ENCODE data around the gene CHST11.
A peak's percentile ranks its signal among the peaks of the same experiment; 100 is the strongest.

The CHST11 gene

DNA sequence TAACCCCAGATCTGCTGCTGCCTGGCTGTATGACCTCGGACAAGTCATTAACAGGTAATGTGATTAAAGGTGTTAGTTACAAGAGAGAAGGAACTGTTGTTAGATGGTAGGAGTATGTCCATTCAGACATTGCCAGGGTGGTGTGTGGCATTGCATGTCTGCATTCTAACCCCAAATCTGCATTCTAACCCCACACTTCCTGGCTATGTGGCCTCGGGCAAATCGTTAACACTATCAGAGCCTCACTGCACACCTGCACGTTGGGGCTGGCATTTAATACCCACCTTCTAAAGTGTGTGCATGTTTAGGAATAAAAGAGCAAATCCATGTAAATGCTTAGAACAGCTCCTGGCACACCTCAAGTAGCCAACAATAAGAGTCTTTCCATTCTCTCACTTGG, 46.4 kb downstream of the CHST11 start:
- no peak for DNase-seq (ENCODE audit: low spot score)

DNA sequence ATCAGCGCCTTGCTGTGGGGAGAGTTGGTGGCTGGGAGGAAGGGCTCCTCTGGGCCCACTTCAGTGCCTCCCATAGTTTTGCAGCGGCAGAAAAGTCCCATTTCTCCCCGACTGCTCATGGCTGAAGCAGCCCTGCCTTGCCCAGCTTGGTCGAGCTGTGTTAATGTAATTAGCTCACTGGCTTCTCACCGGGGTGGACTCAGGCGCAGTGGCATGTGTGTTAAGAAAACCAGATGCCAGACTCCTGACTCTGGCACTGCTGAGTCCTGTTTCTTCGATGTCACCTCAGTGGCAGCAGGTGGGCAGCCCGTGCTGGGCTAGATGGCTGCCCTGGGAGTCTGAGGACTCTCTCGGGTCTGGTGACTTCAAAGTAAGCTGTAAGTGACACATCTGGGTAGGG, 47.4 kb downstream of the CHST11 start:
- no peak for DNase-seq (ENCODE audit: low spot score)

DNA sequence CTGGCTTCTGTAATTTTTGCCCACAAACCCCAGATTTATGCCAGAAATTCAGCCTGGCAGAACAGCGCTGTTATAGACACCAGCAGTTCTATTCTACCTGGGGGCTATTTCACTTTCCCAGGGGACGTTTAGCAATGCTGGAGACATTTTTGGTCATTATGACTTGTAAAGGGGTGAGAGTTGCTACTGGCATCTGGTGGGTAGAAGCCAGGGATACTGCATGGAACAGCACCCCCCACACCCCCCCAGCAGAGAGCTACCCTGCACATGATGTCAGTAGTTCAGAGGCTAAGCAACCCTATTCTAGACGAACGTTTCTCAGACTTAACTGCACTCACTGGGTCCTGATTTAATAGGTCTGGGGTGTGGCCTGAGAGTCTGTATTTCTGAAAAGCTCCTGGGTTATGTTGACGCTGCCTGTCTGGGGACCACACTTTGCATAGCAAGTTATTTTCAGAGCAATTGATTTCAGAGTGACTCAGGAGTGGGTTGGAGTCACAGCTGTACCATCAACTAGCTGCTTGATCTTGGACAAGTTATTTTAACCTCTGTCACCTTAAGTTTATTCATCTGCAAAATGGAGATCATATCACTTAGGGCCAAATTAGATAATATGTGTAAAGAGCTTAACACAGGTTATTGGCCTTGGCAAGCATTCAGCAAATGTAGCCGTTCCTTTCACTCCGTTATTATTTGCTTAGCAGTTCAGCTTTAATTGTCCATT, 48.5 kb downstream of the CHST11 start:
- DNase-seq (ENCODE audit: low spot score) = no peak

DNA sequence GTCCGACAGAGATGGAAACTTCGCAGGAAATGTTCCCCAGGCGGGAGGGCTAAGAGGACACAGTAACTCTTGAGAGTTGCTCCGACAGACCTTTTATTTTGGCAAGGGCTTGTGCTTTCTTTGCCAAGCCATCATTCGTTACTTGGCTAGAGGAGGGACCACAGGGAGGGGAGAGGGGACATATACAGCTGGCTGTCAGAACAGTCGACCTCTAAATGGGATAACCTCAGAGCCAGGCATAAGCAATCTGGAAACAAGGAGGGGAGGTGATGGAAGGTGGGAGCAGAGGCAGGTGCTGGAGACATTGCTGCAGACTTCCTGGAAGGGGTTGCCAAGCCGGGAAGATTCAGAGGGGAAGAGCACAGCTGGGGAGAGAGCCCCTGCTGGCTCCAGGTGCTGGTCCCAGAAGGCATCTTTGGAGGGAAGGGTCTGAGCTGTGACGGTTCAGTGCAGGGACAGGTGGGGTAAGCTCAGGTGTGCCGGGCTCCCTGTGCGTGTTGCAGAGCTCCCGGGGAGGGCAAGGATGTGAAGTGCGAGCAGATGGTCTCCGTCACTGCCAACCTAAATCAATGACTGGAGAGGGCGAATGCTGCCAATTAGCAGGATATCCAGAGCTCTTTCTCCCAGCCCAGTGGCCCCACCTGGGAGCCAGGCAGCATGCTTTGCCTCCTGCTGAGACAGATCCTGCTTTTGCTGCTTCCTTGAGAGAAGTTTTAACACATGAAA, 50.1 kb downstream of the CHST11 start:
- no peak for DNase-seq (ENCODE audit: low spot score)

DNA sequence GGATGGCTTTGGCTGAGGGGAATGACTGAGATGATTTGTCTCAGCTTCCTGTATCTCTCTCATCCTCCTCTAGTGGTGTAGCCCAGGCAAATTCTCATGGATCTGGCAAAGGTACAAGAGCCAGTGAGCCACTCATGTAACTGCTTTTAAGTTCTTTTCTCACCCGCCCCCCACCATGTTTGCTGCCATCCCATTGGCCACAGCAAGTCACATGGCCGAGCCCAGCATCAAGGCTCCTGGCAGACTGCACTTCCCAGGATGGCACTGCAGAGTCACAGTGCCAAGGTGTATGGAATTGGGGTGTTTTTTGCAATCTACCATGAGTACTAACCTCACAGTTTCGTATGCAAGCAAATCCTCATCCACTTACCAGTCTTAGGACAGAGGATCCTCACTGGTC, 50.9 kb downstream of the CHST11 start:
- DNase-seq (ENCODE audit: low spot score) = no peak

DNA sequence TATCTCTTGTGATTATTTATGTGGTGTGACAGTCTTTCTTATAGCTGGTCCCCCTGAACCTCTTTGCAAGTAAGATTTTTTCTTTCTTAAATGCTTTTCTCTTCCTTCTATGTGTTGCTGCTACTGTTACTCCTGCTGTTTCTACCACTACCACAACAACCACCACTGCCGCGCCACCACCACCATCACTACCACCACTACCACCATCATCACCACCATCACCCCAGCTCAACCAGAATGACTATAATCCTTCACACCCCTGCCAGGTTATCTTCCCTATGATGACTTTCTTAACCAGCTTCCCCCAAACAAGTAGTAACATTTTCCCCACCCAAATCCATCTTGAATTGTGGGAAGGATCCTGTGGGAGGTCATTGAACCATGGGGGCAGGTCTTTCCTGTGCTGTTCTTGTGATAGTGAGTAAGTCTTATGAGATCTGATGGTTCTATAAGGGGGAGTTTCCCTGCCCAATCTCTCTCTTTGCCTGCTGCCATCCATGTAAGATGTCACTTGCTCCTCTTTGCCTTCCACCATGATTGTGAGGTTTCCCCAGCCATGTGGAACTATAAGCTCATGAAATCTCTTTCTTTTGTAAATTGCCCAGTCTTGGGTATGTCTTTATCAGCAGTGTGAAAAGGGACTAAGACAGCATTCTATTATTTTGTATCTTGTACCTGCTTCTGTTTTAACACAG, 52.2 kb downstream of the CHST11 start:
- no peak for DNase-seq (ENCODE audit: low spot score)

DNA sequence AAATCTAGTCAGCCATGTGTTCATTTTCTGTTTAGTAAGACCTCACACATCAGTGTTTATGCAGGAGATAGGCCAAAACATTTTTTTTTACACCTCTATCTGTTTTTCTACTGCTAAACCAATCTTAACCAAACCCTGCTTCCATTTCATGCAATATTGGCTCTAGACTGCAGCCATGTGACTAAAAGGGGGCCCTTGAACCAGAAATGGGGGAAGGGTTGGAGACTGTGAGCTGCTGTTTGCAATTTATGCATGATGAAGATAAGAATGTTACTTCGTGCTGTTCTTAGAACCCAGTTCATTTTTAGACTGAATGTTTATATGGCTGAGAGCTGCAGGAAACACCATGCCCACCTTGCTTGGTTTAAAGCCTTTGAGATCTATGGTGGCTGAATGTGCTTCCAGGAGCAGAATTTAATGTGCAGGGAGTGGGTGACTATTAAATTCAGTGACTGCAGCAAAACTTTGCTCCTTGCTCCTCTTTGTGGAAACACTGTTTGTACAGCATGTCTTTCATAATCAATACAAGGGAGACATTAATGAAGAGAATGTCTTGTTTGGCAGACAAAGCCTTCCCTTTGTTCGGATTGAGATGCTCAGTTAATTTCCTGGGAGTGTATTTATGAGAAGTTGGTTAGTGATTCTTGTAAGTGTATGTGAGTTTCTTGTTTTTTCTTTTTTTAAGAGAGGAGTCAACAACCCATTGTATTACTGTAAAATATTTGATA, 53.6 kb downstream of the CHST11 start:
- peak; percentile 95 for DNase-seq (ENCODE audit: low spot score)

DNA sequence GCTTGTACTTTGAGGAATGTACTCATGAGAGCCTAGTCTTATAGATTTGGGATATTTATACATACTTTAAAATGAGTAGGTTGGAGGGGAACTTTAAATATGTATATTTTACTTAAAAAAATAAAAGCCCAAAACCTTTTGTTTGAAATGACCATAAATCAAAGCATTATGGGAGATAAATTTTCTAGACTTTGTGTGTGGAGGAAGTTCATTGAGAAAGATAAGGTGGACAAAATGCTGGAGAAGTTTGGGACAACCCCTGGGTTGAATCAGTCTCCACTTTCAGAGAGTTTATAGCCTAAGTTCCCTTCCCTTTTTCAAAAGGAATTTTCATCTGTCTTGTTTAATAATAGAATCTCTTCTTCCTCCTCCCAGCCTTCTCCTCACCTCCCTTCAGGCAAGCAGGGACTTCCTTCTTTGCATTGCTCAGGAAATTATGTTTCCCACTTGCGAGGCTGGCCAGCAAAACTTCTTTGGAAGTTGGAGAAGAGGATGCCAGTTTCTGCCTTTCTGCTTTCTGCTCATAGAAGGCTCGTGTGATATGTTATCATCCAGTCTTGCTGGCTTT, 54.2 kb downstream of the CHST11 start:
- no peak for DNase-seq (ENCODE audit: low spot score)

DNA sequence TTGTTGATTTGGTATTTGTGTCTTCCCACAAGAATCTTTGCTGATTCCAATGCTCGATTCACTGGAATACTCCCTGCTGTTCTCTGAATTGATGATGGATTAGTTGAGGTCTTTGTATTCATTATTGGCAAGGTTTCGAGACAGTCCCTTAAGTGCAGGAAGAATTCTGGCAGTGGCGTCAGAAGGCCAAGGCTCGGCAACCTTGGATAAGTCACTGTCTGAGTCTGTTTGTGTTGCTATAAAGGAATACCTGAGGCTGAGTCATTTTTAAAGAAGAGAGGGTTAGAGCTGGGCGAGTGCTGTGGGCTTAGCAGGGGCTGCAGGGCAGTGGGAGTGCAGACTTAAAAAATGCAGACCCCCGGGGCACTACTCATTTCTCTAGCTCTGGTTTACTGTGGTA, 56.9 kb downstream of the CHST11 start:
- no peak for DNase-seq (ENCODE audit: low spot score)

DNA sequence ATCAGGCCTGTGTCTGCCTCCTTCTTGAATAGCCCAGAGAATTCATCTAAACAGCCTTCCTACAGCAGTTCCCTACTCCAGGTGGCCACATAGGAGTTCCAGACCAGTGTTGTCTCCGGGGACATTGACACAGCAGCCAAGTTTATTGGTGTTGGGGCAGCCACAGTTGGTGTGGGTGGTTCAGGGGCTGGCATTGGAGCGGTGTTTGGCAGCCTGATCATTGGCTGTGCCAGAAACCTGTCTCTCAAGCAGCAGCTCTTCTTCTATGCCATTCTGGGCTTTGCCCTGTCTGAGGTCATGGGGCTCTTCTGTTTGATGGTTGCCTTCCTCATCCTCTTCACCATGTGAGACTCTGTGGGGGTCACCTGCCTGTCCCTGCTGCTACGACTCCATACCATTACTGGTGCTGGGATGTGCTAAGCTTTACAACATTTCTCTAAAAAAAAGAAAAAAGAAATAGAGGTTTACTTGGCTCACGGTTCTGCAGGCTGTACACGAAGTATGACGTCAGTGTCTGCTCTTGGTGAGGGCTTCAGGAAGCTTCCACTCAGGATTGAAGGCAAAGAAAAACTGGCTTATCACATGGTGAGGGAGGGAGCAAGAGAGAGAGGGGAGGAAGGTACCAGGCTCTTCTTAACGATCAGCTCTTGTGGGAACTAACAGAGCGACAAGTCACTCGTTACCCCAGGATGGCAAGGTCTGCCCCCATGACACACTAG, 57.5 kb downstream of the CHST11 start:
- DNase-seq (ENCODE audit: low spot score) = no peak

DNA sequence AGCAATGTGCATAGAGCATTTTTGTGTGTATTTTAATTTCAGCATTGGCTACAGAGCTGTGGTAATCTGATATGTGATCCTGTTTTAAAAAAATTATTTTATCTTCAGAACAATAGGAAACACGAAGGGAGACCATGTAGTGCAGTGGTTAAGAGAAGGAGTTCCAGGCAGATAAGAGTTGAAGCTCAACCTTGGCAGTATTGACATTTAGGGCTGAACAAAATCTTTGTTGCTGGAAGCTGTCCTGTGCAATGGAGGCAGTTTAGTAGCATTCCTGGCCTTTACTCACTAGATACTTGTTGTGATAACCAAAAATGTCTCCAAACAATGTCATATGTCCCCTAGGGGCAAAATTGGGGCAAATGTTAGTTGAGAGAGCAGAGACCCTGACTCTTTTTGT, 59.2 kb downstream of the CHST11 start:
- no peak for DNase-seq (ENCODE audit: low spot score)

DNA sequence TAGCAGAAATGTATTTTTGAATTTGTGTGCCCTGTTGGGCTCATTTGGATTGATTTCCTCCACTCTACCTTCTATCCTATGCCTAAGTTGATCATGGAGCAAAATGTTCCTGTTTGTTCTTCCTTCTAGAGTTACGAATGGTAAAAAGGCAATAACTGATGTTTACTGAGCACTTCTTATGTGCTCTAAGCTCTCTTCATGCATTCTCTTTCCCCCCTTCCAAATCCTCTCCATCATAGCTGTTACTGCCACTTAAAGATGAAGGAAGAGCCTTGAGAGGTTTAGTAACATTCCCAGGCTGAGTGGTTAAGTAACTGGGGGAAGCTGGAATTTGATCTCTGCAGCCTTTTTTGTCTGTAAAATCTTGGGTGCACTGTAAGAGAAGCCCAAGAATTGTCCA, 60.1 kb downstream of the CHST11 start:
- DNase-seq (ENCODE audit: low spot score) = no peak

DNA sequence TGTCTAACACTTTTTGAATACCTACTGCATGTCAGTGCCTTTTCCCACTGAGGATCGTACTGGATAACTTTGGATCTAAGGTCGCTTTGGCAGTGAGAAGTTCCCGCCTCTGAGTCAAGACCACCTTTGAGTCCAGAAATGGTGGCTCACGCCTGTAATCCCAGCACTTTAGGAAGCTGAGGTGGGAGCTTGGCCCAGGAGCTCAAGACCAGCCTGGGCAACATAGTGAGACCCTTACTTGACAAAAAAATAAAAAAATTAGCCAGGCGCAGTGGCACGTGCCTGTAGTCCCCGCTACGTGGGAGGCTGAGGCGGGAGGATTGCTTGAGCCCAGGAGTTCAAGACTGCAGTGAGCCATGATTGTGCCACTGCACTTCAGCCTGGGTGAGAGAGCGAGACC, 61.1 kb downstream of the CHST11 start:
- no peak for DNase-seq (ENCODE audit: low spot score)

DNA sequence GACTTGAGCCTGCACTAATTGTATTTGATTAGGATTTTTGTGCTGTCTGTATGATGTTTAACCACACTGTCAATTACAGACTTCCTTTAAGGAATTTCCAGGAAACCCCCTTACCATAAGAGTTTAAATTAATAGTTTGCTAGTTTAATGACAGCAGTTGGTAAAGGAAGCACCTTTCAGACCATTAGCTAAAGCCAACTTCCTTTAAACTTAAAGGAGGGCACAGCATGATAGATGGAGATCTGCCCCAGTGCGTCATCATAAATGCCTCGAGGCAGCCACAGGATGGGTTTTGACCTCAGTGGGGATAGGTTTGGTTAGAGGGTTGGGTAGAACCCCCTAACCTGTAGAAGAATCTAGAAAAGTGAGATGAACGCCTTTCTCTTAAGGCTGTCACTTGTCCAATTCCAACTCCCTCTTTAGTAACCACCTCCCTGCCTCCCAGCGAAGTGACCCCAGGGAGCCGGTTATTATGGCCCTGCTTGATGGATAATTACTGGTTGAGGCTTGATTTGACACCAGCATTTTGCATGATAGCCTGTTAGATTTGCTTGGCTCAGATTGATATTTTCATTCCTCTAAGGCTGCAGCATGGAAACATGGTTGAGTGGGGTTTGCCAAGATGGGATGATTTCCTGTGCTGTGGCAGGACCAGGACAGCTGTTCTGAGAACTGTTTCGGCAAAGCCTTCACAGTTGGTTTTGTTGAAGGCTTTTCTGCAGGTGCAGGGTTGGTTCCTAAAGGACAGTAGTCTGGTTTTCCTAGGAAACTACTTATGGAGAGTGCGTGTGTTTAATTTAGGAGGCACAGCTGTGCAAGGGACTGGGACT, 62.7 kb downstream of the CHST11 start:
- no peak for DNase-seq (ENCODE audit: low spot score)

DNA sequence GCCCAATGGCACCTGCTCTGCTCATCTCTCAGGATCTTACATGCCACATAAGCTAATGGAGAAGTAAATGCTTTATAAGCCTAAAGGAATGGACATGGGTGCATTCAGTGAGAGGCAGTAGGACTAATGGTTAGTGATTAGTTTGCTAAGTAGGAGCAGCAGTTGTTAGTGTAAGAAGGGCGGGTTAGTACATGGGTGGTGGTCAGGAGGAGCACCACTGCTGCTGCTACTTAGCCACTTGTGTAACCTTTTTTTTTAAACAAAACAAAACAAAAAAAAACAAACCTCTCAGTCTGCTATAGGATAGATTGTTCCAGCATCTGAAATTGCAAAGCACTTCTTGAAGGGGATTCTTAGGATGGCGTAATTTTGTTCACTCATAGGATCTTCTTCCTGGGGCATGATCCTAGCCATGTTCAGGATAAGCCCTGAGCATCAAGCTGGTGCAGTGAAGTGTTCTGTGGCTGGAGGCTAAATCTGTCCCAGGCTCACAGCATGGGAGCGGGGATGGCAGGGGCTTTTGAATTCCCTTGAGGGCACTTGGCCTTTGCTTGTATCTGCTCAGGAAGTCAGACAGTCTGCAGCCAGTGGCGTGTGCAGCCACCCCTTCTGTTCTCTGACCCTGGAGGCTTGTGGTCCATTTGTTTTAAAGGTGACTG, 63.6 kb downstream of the CHST11 start:
- no peak for DNase-seq (ENCODE audit: low spot score)

DNA sequence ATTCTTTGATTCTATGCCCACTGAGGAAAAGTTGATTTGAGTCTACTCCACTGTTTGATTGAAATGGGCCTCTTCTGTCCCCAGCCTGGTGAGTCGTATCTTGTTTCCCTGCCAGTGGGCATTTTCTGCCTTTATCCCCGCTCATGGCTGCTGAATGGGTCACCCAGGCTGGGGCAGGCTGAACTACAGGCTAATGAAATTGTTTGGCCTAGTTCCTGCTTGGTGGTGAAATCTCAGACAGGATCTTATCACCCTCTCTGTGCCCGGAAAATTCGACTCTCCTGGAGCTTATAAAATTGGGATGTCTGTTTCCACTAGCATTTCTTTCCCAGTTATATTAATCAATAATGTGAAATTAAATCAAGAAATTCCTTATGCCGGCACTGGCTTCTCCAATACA, 65.0 kb downstream of the CHST11 start:
- no peak for DNase-seq (ENCODE audit: low spot score)

DNA sequence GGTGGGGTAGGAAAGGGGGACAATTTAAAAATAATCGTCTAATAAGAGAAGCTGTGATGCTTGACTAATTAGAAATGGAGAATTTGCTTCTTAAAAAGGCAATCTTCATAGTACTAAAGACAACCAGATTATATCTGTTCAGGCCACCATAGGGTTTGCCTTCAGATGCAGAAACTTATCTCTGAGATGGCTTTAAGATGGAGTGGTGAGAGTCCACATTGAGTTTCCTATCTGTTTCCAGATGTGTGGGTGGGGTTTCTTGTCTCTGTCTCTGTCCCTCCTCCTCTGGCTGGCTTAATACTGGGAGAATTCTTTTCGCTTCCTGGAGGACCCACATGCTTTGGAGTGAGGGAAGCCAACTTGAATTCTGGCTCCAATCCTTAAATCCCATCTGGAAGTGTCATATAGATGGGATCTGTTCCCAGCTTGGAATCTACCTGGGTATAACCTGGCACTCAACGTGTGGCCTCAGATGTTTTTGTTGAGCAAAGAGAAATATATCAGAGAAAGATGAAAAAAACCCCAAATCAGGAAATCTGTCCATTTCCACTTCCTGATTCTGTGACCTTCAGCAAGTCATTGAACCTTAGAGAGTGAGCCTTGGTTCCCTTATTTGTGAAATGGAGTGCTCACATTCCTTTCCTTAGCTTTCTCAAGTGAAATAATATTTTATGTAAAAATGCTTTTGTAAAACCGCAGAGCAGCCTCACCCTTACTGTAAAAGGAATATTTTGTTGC, 66.4 kb downstream of the CHST11 start:
- no peak for DNase-seq (ENCODE audit: low spot score)

DNA sequence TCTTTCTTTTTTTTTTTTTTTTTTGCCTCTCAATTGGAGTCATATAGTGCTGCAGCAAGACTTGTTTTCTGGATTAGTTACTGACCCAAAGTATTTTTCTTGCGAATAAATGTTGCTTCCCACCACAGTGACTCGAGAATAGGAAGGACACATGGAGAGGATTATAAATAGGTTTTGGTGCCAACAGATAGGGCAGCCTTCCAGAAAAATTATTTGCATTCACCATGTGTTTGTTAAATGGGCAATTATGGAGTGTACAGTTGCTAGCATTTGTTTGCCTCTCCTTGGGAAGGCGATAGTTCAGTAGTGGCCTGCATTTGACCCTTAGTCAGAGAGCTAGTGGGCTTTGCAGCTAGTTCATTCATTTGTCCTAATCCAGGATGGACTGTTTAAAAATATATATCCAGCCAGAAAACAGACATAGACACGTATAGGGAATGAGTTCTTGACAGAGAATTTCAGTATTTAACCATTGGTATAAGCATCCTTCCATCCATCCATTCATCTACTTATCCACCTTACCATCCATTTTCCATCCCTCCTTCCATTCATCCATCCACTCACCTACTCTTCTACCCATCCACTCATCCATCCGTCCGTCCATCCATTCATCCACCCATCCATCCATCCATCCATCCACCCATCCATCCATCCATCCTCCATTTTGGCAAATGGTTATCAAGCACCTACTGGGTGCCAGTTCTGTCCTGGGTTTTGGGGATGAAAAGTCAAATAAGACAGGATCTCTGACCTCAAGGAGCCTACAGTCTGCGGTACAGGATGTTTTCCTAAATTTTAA, 67.5 kb downstream of the CHST11 start:
- DNase-seq (ENCODE audit: low spot score) = no peak

DNA sequence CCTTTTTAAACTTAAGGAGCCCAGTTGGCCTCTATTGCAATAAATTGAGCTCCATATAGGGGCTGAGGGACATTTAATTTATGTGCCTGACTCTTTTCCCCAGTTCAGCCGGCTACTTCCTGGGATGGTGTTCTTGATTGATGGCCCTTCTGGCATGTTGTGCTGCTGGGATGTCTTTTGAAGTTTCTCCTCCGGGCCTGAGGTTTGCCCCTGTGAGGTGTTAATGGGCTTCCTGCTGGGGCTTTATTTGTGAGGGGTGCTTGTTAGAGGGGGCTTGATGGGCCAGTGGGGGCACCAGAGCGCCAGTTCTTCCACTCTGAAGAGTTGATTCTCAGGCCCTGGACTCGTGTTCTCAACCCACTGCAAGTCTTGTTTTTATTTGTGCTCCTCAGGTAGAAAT, 69.6 kb downstream of the CHST11 start:
- DNase-seq (ENCODE audit: low spot score) = no peak
